Uterus (tissue), 2 donors: Measurements from ENCODE around the gene STAG1.

Source experiments
- POLR2A ChIP-seq, 2 donors: fragments of 450-650 bp; IDR thresholded peaks; one replicate each; pipeline ENCODE4 v1.6.1; 2016; ENCODE audit warnings: antibody characterized with exemption in 2 of 2, mild to moderate bottlenecking in 1 of 2, moderate library complexity in 1 of 2
- TF ChIP-seq, protein P1 (sequence below), 4 experiments: fragments of 200-600 bp in 2 of 4; fragments of 450-650 bp in 2 of 4; sonication (generic) in 2 of 4; IDR thresholded peaks; one replicate each; pipeline ENCODE4 v1.5.1; 2016 to 2019; ENCODE audit warnings: antibody characterized with exemption in 4 of 4, mild to moderate bottlenecking in 2 of 4, moderate library complexity in 1 of 4

DNA sequence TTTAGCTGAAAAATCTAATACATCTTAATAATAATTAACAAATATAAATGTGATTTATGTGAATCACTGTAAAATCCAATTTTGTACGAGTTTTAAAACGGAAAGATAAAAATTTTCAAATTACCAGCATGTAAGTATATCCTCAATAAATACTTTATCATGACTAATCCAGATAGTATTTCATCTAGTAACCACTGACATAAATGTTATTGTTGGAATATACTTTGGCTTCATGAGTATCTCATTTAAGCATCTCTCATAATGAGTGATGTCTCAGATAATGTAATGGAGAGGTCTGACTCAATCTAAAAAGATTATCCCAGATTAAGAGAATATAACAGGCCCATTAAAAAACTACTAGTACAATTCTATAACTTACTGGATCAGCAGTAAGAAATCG is 216.3 kb downstream of the STAG1 start:
- no peak for TF ChIP-seq POLR2A (IDR thresholded peaks at IDR 0.05)
- TF ChIP-seq, protein P1, sequence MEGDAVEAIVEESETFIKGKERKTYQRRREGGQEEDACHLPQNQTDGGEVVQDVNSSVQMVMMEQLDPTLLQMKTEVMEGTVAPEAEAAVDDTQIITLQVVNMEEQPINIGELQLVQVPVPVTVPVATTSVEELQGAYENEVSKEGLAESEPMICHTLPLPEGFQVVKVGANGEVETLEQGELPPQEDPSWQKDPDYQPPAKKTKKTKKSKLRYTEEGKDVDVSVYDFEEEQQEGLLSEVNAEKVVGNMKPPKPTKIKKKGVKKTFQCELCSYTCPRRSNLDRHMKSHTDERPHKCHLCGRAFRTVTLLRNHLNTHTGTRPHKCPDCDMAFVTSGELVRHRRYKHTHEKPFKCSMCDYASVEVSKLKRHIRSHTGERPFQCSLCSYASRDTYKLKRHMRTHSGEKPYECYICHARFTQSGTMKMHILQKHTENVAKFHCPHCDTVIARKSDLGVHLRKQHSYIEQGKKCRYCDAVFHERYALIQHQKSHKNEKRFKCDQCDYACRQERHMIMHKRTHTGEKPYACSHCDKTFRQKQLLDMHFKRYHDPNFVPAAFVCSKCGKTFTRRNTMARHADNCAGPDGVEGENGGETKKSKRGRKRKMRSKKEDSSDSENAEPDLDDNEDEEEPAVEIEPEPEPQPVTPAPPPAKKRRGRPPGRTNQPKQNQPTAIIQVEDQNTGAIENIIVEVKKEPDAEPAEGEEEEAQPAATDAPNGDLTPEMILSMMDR (IDR thresholded peaks at IDR 0.05): no peak
